ENCODE measurements around the gene ENTPD5.

DNA sequence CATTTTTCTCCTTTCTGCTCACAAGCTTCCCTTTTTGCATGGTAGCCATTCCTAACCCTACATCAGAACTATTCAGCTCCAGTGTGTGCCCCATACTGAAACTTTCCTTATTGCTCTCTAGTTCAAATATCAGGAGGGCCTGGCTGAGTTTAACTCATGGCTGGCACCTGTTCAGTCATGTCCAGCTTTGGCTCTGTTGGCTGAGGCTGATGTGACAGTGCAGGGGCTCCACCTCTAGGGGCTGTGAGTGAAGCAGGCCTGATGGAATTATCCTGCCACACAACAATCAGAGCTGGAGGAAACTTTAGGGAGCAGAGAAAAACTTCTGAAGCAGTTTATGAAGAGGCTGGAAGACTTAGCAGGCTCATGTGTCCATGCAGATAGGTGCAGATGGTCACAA, 60.5 kb downstream of the ENTPD5 start:
- TF ChIP-seq REST (tag by site-specific recombination; IDR thresholded peaks at IDR 0.05) (no peak), ZNF473 (tag by site-specific recombination; IDR thresholded peaks at IDR 0.05) (no peak), SALL2 (tag by site-specific recombination; IDR thresholded peaks at IDR 0.05; ENCODE audit: borderline replicate concordance) (no peak)
- TF ChIP-seq, protein P1, sequence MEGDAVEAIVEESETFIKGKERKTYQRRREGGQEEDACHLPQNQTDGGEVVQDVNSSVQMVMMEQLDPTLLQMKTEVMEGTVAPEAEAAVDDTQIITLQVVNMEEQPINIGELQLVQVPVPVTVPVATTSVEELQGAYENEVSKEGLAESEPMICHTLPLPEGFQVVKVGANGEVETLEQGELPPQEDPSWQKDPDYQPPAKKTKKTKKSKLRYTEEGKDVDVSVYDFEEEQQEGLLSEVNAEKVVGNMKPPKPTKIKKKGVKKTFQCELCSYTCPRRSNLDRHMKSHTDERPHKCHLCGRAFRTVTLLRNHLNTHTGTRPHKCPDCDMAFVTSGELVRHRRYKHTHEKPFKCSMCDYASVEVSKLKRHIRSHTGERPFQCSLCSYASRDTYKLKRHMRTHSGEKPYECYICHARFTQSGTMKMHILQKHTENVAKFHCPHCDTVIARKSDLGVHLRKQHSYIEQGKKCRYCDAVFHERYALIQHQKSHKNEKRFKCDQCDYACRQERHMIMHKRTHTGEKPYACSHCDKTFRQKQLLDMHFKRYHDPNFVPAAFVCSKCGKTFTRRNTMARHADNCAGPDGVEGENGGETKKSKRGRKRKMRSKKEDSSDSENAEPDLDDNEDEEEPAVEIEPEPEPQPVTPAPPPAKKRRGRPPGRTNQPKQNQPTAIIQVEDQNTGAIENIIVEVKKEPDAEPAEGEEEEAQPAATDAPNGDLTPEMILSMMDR (tag by site-specific recombination; IDR thresholded peaks at IDR 0.05), result no peak
- TF ChIP-seq, protein P2, sequence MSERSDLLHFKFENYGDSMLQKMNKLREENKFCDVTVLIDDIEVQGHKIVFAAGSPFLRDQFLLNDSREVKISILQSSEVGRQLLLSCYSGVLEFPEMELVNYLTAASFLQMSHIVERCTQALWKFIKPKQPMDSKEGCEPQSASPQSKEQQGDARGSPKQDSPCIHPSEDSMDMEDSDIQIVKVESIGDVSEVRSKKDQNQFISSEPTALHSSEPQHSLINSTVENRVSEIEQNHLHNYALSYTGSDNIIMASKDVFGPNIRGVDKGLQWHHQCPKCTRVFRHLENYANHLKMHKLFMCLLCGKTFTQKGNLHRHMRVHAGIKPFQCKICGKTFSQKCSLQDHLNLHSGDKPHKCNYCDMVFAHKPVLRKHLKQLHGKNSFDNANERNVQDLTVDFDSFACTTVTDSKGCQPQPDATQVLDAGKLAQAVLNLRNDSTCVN (tag by site-specific recombination; optimal IDR thresholded peaks at IDR 0.05), result no peak
